ENCODE measurements around the gene PARD3.

GRCh38 chr10:34580214-34580613, 234.9 kb downstream of the PARD3 start:
- TF ChIP-seq, protein P1, sequence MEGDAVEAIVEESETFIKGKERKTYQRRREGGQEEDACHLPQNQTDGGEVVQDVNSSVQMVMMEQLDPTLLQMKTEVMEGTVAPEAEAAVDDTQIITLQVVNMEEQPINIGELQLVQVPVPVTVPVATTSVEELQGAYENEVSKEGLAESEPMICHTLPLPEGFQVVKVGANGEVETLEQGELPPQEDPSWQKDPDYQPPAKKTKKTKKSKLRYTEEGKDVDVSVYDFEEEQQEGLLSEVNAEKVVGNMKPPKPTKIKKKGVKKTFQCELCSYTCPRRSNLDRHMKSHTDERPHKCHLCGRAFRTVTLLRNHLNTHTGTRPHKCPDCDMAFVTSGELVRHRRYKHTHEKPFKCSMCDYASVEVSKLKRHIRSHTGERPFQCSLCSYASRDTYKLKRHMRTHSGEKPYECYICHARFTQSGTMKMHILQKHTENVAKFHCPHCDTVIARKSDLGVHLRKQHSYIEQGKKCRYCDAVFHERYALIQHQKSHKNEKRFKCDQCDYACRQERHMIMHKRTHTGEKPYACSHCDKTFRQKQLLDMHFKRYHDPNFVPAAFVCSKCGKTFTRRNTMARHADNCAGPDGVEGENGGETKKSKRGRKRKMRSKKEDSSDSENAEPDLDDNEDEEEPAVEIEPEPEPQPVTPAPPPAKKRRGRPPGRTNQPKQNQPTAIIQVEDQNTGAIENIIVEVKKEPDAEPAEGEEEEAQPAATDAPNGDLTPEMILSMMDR (IDR thresholded peaks at IDR 0.05), result no peak
- no peak for TF ChIP-seq POLR2A (IDR thresholded peaks at IDR 0.05)
